ENCODE data around the gene SCYGR7.

DNA sequence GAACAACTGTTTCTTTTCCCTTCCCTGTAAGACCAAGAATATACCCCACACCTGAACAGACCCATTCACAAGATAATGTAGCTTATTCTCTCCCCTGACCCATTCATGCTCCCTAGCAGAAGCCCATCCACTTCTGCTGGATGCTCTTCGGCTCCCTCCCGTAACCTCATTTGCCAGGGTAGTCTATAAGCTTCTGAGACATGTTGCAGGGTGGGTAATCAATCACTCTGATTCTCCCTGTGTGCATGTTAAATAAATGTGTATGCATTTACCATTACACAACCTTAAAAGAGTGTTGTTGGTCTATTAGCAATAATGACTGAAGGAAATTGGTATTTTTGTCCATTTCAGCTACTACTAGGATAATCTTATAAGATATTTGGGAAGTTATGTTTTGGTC is 11.6 kb upstream of the SCYGR7 start:
- no peak for TF ChIP-seq TCF12 (IDR thresholded peaks at IDR 0.05; ENCODE audit: low read depth, low read length)
- TF ChIP-seq, protein P1, sequence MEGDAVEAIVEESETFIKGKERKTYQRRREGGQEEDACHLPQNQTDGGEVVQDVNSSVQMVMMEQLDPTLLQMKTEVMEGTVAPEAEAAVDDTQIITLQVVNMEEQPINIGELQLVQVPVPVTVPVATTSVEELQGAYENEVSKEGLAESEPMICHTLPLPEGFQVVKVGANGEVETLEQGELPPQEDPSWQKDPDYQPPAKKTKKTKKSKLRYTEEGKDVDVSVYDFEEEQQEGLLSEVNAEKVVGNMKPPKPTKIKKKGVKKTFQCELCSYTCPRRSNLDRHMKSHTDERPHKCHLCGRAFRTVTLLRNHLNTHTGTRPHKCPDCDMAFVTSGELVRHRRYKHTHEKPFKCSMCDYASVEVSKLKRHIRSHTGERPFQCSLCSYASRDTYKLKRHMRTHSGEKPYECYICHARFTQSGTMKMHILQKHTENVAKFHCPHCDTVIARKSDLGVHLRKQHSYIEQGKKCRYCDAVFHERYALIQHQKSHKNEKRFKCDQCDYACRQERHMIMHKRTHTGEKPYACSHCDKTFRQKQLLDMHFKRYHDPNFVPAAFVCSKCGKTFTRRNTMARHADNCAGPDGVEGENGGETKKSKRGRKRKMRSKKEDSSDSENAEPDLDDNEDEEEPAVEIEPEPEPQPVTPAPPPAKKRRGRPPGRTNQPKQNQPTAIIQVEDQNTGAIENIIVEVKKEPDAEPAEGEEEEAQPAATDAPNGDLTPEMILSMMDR (IDR thresholded peaks at IDR 0.05 in 2 of 3, conservative IDR thresholded peaks at IDR 0.05 in 1 of 3; ENCODE audit: control insufficient read depth in 2 of 3, extremely low read depth in 1 of 3, insufficient read depth in 1 of 3, low read depth in 3 of 3, low read length in 3 of 3): no peak
- TF ChIP-seq EP300 (IDR thresholded peaks at IDR 0.05; ENCODE audit: borderline replicate concordance in 1 of 2, control insufficient read depth in 1 of 2, low read depth in 2 of 2, low read length in 2 of 2): no peak
- TF ChIP-seq TAF1 (IDR thresholded peaks at IDR 0.05; ENCODE audit: borderline replicate concordance, low read depth, low read length): no peak
- no peak for TF ChIP-seq PAX8 (IDR thresholded peaks at IDR 0.05)
- TF ChIP-seq JUND (IDR thresholded peaks at IDR 0.05; ENCODE audit: low read depth, low read length): no peak
- TF ChIP-seq, protein P2, sequence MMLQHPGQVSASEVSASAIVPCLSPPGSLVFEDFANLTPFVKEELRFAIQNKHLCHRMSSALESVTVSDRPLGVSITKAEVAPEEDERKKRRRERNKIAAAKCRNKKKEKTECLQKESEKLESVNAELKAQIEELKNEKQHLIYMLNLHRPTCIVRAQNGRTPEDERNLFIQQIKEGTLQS (IDR thresholded peaks at IDR 0.05; ENCODE audit: borderline replicate concordance, extremely low read depth, low read depth, low read length): no peak
- no peak for TF ChIP-seq ASH2L (IDR thresholded peaks at IDR 0.05; ENCODE audit: borderline replicate concordance, low read depth)
- TF ChIP-seq, protein P3, sequence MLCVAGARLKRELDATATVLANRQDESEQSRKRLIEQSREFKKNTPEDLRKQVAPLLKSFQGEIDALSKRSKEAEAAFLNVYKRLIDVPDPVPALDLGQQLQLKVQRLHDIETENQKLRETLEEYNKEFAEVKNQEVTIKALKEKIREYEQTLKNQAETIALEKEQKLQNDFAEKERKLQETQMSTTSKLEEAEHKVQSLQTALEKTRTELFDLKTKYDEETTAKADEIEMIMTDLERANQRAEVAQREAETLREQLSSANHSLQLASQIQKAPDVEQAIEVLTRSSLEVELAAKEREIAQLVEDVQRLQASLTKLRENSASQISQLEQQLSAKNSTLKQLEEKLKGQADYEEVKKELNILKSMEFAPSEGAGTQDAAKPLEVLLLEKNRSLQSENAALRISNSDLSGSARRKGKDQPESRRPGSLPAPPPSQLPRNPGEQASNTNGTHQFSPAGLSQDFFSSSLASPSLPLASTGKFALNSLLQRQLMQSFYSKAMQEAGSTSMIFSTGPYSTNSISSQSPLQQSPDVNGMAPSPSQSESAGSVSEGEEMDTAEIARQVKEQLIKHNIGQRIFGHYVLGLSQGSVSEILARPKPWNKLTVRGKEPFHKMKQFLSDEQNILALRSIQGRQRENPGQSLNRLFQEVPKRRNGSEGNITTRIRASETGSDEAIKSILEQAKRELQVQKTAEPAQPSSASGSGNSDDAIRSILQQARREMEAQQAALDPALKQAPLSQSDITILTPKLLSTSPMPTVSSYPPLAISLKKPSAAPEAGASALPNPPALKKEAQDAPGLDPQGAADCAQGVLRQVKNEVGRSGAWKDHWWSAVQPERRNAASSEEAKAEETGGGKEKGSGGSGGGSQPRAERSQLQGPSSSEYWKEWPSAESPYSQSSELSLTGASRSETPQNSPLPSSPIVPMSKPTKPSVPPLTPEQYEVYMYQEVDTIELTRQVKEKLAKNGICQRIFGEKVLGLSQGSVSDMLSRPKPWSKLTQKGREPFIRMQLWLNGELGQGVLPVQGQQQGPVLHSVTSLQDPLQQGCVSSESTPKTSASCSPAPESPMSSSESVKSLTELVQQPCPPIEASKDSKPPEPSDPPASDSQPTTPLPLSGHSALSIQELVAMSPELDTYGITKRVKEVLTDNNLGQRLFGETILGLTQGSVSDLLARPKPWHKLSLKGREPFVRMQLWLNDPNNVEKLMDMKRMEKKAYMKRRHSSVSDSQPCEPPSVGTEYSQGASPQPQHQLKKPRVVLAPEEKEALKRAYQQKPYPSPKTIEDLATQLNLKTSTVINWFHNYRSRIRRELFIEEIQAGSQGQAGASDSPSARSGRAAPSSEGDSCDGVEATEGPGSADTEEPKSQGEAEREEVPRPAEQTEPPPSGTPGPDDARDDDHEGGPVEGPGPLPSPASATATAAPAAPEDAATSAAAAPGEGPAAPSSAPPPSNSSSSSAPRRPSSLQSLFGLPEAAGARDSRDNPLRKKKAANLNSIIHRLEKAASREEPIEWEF (IDR thresholded peaks at IDR 0.05; ENCODE audit: insufficient replicate concordance, low read depth, low read length): no peak
- TF ChIP-seq RAD51 (IDR thresholded peaks at IDR 0.05): no peak
- no peak for TF ChIP-seq KDM1A (IDR thresholded peaks at IDR 0.05; ENCODE audit: borderline replicate concordance)
- no peak for TF ChIP-seq RCOR1 (conservative IDR thresholded peaks at IDR 0.05; ENCODE audit: low read depth, low read length)
- TF ChIP-seq, protein P4, sequence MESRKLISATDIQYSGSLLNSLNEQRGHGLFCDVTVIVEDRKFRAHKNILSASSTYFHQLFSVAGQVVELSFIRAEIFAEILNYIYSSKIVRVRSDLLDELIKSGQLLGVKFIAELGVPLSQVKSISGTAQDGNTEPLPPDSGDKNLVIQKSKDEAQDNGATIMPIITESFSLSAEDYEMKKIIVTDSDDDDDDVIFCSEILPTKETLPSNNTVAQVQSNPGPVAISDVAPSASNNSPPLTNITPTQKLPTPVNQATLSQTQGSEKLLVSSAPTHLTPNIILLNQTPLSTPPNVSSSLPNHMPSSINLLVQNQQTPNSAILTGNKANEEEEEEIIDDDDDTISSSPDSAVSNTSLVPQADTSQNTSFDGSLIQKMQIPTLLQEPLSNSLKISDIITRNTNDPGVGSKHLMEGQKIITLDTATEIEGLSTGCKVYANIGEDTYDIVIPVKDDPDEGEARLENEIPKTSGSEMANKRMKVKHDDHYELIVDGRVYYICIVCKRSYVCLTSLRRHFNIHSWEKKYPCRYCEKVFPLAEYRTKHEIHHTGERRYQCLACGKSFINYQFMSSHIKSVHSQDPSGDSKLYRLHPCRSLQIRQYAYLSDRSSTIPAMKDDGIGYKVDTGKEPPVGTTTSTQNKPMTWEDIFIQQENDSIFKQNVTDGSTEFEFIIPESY (IDR thresholded peaks at IDR 0.05): no peak

Measured in GM12878 (cell line).